Measurements from ENCODE around the gene GCN1.

The GCN1 gene

DNA sequence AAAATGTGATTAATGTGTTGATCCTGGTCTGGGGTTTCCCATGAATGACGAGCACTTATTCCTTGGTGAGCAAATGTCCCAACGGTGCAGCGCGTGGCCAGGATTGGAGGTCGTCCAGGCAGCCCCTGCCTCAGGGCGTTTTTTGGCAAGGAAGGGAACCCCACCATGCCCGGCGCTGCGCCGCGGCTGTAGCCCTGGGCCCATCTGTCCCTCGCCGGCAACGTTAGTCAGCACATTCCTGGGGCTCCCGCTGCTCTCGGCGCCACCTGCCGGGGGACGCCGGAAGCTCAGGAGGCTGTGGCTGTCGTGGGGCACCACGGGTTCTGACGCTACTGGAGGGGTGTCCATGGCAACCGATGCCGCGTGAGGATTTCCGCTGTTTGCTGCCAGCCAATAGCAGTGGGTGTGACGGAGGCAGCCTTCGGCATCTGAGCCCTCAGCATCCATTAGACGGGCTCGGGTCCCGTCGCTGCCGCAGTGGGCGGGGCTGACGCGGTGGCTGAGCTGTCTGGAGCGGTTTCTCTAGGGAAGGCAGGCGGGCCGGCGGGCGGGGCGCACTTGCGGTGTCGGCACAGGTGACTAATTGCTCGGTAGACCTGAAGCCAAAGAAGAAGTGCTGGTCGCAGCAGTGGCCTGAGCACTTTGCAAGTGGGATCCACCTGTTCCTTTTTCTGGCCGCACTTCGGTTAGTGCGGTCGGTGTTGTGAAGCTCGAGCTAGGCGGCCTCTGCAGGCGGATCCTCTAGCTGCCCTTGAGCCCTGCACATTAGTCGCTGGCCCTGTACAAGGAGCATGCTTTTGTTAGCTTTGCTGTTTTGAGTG lies 107.5 kb downstream of the GCN1 start:
- TF ChIP-seq, protein P1, sequence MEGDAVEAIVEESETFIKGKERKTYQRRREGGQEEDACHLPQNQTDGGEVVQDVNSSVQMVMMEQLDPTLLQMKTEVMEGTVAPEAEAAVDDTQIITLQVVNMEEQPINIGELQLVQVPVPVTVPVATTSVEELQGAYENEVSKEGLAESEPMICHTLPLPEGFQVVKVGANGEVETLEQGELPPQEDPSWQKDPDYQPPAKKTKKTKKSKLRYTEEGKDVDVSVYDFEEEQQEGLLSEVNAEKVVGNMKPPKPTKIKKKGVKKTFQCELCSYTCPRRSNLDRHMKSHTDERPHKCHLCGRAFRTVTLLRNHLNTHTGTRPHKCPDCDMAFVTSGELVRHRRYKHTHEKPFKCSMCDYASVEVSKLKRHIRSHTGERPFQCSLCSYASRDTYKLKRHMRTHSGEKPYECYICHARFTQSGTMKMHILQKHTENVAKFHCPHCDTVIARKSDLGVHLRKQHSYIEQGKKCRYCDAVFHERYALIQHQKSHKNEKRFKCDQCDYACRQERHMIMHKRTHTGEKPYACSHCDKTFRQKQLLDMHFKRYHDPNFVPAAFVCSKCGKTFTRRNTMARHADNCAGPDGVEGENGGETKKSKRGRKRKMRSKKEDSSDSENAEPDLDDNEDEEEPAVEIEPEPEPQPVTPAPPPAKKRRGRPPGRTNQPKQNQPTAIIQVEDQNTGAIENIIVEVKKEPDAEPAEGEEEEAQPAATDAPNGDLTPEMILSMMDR (IDR thresholded peaks at IDR 0.05; ENCODE audit: borderline replicate concordance, insufficient read depth, low read depth, low read length), result peak; percentile 99
- peak overlapping the region; percentile 37 for H3K4me3 ChIP-seq (ENCODE audit: low read depth, low read length)

DNA sequence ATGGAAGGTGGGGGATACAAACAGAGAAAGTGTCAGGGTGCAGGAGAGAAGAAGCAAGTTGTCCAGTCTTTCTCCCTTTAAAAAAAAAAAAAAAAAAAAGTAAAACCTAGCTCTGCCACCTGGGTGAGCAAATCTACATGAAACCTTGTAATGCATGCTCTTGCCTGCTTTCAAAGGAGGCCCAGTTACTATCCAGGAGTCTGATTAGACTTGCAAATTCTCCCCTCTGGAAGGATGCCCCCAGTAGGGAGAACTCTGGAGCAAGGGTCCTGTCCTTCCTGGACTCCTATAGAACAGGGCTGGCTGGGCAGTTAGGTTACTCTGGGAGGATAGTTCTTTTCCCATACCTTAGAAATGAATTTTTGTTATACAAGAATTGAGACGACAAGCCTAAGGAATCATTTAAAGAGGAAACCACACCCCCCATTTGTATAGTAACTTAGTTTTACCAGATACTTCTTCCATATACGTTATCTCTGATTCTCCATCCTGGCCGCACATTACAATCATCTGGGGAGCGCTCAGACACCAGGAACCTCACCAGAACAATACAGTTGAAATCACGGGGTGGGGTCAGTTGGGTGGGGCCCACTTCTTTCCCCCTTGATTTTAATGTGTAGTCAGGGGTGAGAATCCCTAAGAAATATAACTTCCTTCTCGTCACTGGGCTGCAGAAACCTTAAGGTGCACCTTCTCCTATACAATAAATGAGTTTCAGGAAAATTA lies 108.4 kb downstream of the GCN1 start:
- H3K4me3 ChIP-seq (ENCODE audit: low read depth, low read length), result no peak overlapping the region
- TF ChIP-seq, protein P1 (IDR thresholded peaks at IDR 0.05; ENCODE audit: borderline replicate concordance, insufficient read depth, low read depth, low read length), result no peak

DNA sequence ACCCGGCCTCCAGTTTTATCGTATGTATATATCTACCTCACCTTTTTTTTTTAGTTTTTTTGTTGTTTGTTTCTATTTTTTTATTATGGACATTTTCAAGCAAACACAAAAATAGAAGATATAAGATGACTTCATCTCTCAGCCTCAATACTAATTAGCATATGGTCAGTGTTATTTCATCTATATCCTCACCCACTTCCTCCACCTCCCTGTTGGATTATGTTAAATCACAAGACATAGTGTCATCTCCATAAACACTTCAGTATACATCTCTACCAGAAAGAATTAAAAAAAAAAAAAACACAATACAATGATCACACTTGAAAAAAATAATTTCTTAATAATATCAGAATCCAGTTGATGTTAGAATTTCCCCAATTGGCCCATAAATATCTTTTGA lies 112.9 kb downstream of the GCN1 start:
- no peak overlapping the region for H3K4me3 ChIP-seq (ENCODE audit: low read depth, low read length)
- TF ChIP-seq, protein P1 (IDR thresholded peaks at IDR 0.05; ENCODE audit: borderline replicate concordance, insufficient read depth, low read depth, low read length), result no peak

DNA sequence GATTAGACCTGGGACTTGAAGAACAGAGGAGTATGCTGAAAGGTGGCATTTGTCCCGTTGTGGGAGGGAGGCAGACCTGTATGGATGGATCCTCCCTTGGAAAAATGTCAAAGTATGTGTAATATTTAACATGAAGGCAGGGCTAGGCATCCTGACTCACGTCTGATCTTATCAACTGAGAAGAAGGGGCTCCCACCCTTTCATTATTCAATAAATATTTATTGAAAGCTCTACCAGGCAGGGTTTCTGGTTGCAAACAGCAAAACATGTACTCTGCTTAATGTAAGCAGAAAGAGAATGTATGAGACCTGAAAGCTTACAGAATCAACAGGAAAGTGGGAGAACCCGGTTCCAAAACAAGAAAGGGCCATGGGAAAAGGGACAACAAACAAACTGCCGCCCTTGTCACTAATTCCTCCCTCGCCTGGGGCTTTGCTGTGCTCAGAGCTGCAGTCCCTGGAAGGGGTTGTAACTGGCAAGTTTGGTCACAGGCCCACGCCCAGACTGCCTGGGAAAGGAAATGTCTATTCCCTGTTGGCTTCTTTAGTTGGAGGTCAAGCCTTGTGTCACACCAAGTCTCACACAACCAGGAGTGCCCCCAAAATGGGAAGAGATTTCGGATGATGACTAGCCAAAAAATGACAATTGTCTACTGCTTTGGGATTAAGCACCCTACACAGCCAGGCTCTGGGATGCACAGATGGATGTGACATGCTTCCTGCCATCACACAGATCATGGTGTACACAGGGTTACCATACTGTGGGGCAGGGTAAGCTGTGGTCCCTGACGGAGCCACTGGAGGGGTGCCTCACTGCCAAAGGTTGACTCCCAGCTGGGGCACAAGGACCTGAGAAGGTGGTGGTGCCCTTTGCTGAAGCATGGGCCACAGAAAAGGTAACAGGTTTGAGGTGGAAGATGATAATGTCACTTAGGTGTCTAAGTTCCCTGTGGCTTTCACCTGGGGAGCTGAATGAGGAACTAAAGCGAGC lies 114.8 kb downstream of the GCN1 start:
- H3K4me3 ChIP-seq (ENCODE audit: low read depth, low read length), result no peak overlapping the region
- TF ChIP-seq, protein P1 (IDR thresholded peaks at IDR 0.05; ENCODE audit: borderline replicate concordance, insufficient read depth, low read depth, low read length), result no peak

DNA sequence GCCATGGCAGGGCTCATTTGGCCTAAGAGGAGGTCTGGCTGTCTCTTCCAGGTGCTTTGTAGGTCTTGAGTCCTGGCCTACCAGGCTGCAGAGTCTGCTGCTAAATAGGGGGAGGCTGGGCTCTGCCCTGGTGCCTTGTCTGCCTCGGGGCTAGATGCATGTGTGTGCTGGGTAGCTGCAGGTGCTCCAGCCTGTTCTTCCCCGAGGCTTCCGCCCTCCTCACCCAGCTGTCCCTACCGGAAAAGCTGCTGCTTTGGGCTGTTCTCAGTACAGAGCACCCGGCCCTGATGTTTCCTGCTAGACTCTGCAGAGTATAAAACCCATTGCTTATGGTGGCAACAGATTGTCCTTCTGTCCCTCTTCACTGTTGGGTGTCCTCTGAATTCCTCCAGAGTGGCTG lies 115.6 kb downstream of the GCN1 start:
- no peak overlapping the region for H3K4me3 ChIP-seq (ENCODE audit: low read depth, low read length)
- TF ChIP-seq, protein P1 (IDR thresholded peaks at IDR 0.05; ENCODE audit: borderline replicate concordance, insufficient read depth, low read depth, low read length), result no peak

DNA sequence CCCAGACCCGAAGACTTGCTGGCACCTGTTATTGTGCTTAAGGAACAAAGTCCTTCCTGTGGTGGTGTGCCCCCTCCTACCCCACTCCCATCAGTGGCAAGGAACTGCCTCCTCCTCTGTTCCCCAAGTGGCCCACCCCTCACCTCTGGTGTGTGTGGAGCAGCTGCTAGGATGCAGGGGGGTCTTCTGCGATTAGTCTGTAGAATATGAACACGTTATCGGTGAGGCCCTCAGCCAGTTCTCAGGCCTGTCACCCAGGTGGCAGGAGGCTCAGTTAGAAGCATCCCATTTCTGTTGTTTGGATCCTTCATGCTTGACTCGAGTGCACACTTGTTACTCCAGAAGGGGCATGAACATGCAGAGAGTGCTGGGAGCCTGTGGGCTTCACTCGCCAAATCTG lies 117.3 kb downstream of the GCN1 start:
- no peak overlapping the region for H3K4me3 ChIP-seq (ENCODE audit: low read depth, low read length)
- TF ChIP-seq, protein P1 (IDR thresholded peaks at IDR 0.05; ENCODE audit: borderline replicate concordance, insufficient read depth, low read depth, low read length), result no peak
